Sigmoid colon (tissue), 7 donors: ENCODE measurements around the gene MRPL14. TPM values are rescaled to one million over a fixed set of nuclear protein-coding genes. Genes with fewer than 3 reads are reported as not detected.
A peak's percentile ranks its signal among the peaks of the same experiment; 100 is the strongest.

Experiments
- DNase-seq: peaks from one replicate; pipeline ENCODE4 v3.0.0-alpha.2; 2019
- H3K27ac ChIP-seq, 4 donors: fragments of 200-600 bp; sonication (generic); one replicate each; pipeline ENCODE4 v1.5.1; 2016 to 2019; ENCODE audit warnings: mild to moderate bottlenecking in 1 of 4
- H3K27me3 ChIP-seq, 3 donors: fragments of 200-600 bp; sonication (generic); one replicate each; pipeline ENCODE4 v1.5.1; 2019; ENCODE audit warnings: mild to moderate bottlenecking in 1 of 3
- H3K36me3 ChIP-seq, 4 donors: fragments of 200-600 bp; sonication (generic); one replicate each; pipeline ENCODE4 v1.5.1; 2016 to 2019
- H3K4me1 ChIP-seq, 4 donors: fragments of 200-600 bp; sonication (generic); one replicate each; pipeline ENCODE4 v1.5.1; 2017 to 2019
- H3K4me3 ChIP-seq, 4 donors: fragments of 200-600 bp; sonication (generic); one replicate each; pipeline ENCODE4 v1.5.1; 2017 to 2019; ENCODE audit warnings: mild to moderate bottlenecking in 2 of 4, moderate library complexity in 1 of 4
- H3K9me3 ChIP-seq, 4 donors: fragments of 200-600 bp in 3 of 4; sonication (generic) in 3 of 4; one replicate each; pipeline versions ENCODE4 v1.5.1 to v1.6.1; 2013 to 2019
- CTCF ChIP-seq, 4 experiments: fragments of 450-650 bp in 3 of 4; fragments of 200-600 bp in 1 of 4; IDR thresholded peaks; one replicate each; pipeline ENCODE4 v1.5.1; 2016 to 2019; ENCODE audit warnings: antibody characterized with exemption in 4 of 4, mild to moderate bottlenecking in 3 of 4, moderate library complexity in 2 of 4
- EP300 ChIP-seq, 4 donors: sonication (generic); formaldehyde crosslinking; IDR thresholded peaks; one replicate each; pipeline ENCODE4 v1.6.1; 2017; ENCODE audit warnings: antibody characterized with exemption in 4 of 4
- POLR2A ChIP-seq, 2 donors: fragments of 450-650 bp; IDR thresholded peaks; one replicate each; pipeline ENCODE4 v1.6.1; 2016; ENCODE audit warnings: antibody characterized with exemption in 2 of 2, mild to moderate bottlenecking in 2 of 2, moderate library complexity in 2 of 2
- POLR2AphosphoS5 ChIP-seq, 4 donors: sonication (generic); formaldehyde crosslinking; IDR thresholded peaks; one replicate each; pipeline ENCODE4 v1.6.1; 2017; ENCODE audit warnings: antibody characterized with exemption in 4 of 4
- WGBS, 2 donors: extraction: QIAGEN DNeasy Blood & Tissue Kit; methylation state at CpG; one replicate each; pipeline ENCODE4 v1.1.7; 2013; 5-methylcytosine and 5-hydroxymethylcytosine counted together
- intact Hi-C: fragments of 100-400 bp; cut with DNase I; formaldehyde crosslinking; loops from one replicate; pipeline ENCODE4 v1.15.1; 2023
- polyA plus RNA-seq, 3 donors: library from polyadenylated mRNA; stranded (reverse); fragments of 200-250 nt; gene quantifications; one replicate each; pipeline ENCODE4 v1.2.3, GENCODE V29; 2013
- total RNA-seq, 4 donors: library from RNA; depleted of rRNA; stranded (reverse); fragments of >200 nt; gene quantifications; one replicate each; pipeline ENCODE4 v1.1.0, GENCODE V29; 2016
- donor health status: healthy with polysubstance abuse.
- donor health status: Bipolar disorder and iron deficiency.
- donor health status: healthy.

The MRPL14 gene
- total and polyA plus RNA-seq, 7 donors: 32.4 to 150 (median 55.8) TPM

- WGBS, 2 donors: 91 to 94% methylated on average over 2 of the region's 2 CpGs
- intact Hi-C loops: loop anchor here (5.0 kb wide), 2 partner anchors 74 to 468 kb away; no protein-coding TSS in a partner anchor
- H3K27me3 ChIP-seq: peaks cover 0 to 7% (median 0%) of the 10 kb centered on the region in 3 donors
- DNase-seq: no peak
- H3K4me1 ChIP-seq: peaks cover 0 to 51% (median 35%) of the 10 kb centered on the region in 4 donors
- H3K4me3 ChIP-seq: no peak overlapping the region
- H3K36me3 ChIP-seq: no peaks in the 10 kb centered on the region
- H3K27ac ChIP-seq: peak overlapping the region in 2 of 4 donors; percentile 34 to 83
- H3K9me3 ChIP-seq: no peaks in the 10 kb centered on the region
- TF ChIP-seq POLR2AphosphoS5 (IDR thresholded peaks at IDR 0.05) (no peak), CTCF (IDR thresholded peaks at IDR 0.05) (no peak), POLR2A (IDR thresholded peaks at IDR 0.05) (no peak), EP300 (IDR thresholded peaks at IDR 0.05) (no peak)
These were observed 51.5 kb downstream of the MRPL14 start for GRCh38 chr6:44075647-44076355.

GRCh38 chr6:44074813-44075646 is 52.2 kb downstream of the MRPL14 start:
- H3K4me1 ChIP-seq: peaks cover 0 to 51% (median 35%) of the 10 kb centered on the region in 4 donors
- 52 to 58% methylated on average over 9 of the region's 9 CpGs for WGBS, 2 donors

GRCh38 chr6:44074439-44074812 is 52.8 kb downstream of the MRPL14 start:
- H3K4me3 ChIP-seq: no peak overlapping the region
- intact Hi-C loops: loop anchor here (1.0 kb wide), 1 partner anchor 305 kb away; no protein-coding TSS in a partner anchor
- peaks cover 0 to 51% (median 35%) of the 10 kb centered on the region in 4 donors for H3K4me1 ChIP-seq
- peak in 3 of 4 donors; percentile 20 to 31 (median 29) for TF ChIP-seq POLR2AphosphoS5 (IDR thresholded peaks at IDR 0.05)
- peak; percentile 86 to 98 (median 92) for TF ChIP-seq CTCF (IDR thresholded peaks at IDR 0.05)
- no peak for TF ChIP-seq POLR2A (IDR thresholded peaks at IDR 0.05)
- no peak for TF ChIP-seq EP300 (IDR thresholded peaks at IDR 0.05)
- H3K27ac ChIP-seq: peak overlapping the region; percentile 71 to 83 (median 81)
- H3K36me3 ChIP-seq: no peaks in the 10 kb centered on the region
- whole genome bisulfite sequencing, 2 donors: 1 to 2% methylated on average over 13 of the region's 13 CpGs
- peak; percentile 87 for DNase-seq
- no peaks in the 10 kb centered on the region for H3K9me3 ChIP-seq
- peaks cover 0 to 7% (median 0%) of the 10 kb centered on the region in 3 donors for H3K27me3 ChIP-seq

More at GRCh38 chr6:44074813-44075646, 52.2 kb downstream of the MRPL14 start:
- Histone ChIP-seq H3K36me3 (no peaks in the 10 kb centered on the region), H3K27me3 (peaks cover 0 to 7% (median 0%) of the 10 kb centered on the region in 3 donors), H3K27ac (peak overlapping the region in 2 of 4 donors; percentile 82 to 83), H3K9me3 (no peaks in the 10 kb centered on the region), H3K4me3 (no peak overlapping the region)
- no peak for TF ChIP-seq CTCF (IDR thresholded peaks at IDR 0.05)
- TF ChIP-seq POLR2A (IDR thresholded peaks at IDR 0.05): no peak
- intact Hi-C loops: loop anchor here (1.0 to 5.0 kb wide), 3 partner anchors 73 to 468 kb away; no protein-coding TSS in a partner anchor
- DNase-seq: no peak

GRCh38 chr6:44073612-44074438 is 53.4 kb downstream of the MRPL14 start:
- no peaks in the 10 kb centered on the region for H3K36me3 ChIP-seq
- peak overlapping the region; percentile 71 to 83 (median 81) for H3K27ac ChIP-seq
- peaks cover 0 to 7% (median 0%) of the 10 kb centered on the region in 3 donors for H3K27me3 ChIP-seq
- H3K9me3 ChIP-seq: no peaks in the 10 kb centered on the region
- WGBS, 2 donors: 20 to 22% methylated on average over 25 of the region's 25 CpGs
- DNase-seq: peak; percentile 75
- H3K4me3 ChIP-seq: peak overlapping the region; percentile 33 to 55 (median 49)
- TF ChIP-seq POLR2AphosphoS5 (IDR thresholded peaks at IDR 0.05) (no peak), EP300 (IDR thresholded peaks at IDR 0.05) (no peak), POLR2A (IDR thresholded peaks at IDR 0.05) (no peak), CTCF (IDR thresholded peaks at IDR 0.05) (no peak)
- H3K4me1 ChIP-seq: peaks cover 0 to 45% (median 35%) of the 10 kb centered on the region in 4 donors
- intact Hi-C loops: loop anchor here (1.0 kb wide), 2 partner anchors 101 to 305 kb away; no protein-coding TSS in a partner anchor
